Right cardiac atrium (tissue), 5 donors: Measurements from ENCODE around the gene HRH2. TPM values are rescaled to one million over a fixed set of nuclear protein-coding genes. Genes with fewer than 3 reads are reported as not detected.
A peak's percentile ranks its signal among the peaks of the same experiment; 100 is the strongest.

Experiments
- ATAC-seq, 2 donors: fragments of 200-7000 bp; cut with Tn5 transposase; one replicate each; pipeline versions ENCODE4 v1.8.0 to v1.9.1; 2020; ENCODE audit warnings: moderate library complexity in 2 of 2, mild to moderate bottlenecking in 1 of 2
- DNase-seq, 3 donors: peaks; one replicate each; pipeline ENCODE4 v3.0.0-alpha.2; 2020
- H3K27ac ChIP-seq: one replicate; pipeline ENCODE4 v1.5.1; 2013; ENCODE audit warnings: mild to moderate bottlenecking, low read length, control low read depth, moderate library complexity
- H3K27me3 ChIP-seq: one replicate; pipeline ENCODE4 v1.6.1; 2013; ENCODE audit not compliant: control insufficient read depth, insufficient read depth
- H3K4me1 ChIP-seq: one replicate; pipeline ENCODE4 v1.6.1; 2013; ENCODE audit warnings: low read length; ENCODE audit not compliant: control insufficient read depth, insufficient read depth
- H3K4me3 ChIP-seq: one replicate; pipeline ENCODE4 v1.5.1; 2013; ENCODE audit warnings: low read length, control low read depth
- H3K9me3 ChIP-seq: one replicate; pipeline ENCODE4 v1.6.1; 2013; ENCODE audit warnings: low read length; ENCODE audit not compliant: control insufficient read depth
- WGBS: extraction: QIAGEN DNeasy Blood & Tissue Kit; methylation state at CpG from one replicate; pipeline ENCODE4 v1.1.7; 2013; 5-methylcytosine and 5-hydroxymethylcytosine counted together
- intact Hi-C, 4 donors: fragments of 100-400 bp; cut with DNase I; formaldehyde crosslinking; loops; one replicate each; pipeline versions ENCODE4 v1.11.0 to v1.14.0; 2022 to 2023
- polyA plus RNA-seq: library from polyadenylated mRNA; stranded (reverse); fragments of 200-250 nt; gene quantifications from one replicate; pipeline ENCODE4 v1.2.3, GENCODE V29; 2013
- total RNA-seq, 4 donors: library from RNA; stranded (reverse); fragmentation: NEBNext Ultra II Directional; extraction: Animal tissue kit (Norgen Biotek cat#: 25700); gene quantifications; one replicate each; pipeline ENCODE4 v1.2.1, GENCODE V29; 2021
- donor health status: healthy with polysubstance abuse.
- donor health status: DM: no; HTN: yes; CAD: no.
- donor health status: DM: no; HTN: no; CAD: no.
- donor health status: DM: no; HTN: yes; CAD: no; lungs with severe emphysema.
- donor health status: DM: yes; HTN: yes; CAD: no.

Gene HRH2
- total and polyA plus RNA-seq, 5 donors: 18.6 to 37.5 (median 31.2) TPM

DNA sequence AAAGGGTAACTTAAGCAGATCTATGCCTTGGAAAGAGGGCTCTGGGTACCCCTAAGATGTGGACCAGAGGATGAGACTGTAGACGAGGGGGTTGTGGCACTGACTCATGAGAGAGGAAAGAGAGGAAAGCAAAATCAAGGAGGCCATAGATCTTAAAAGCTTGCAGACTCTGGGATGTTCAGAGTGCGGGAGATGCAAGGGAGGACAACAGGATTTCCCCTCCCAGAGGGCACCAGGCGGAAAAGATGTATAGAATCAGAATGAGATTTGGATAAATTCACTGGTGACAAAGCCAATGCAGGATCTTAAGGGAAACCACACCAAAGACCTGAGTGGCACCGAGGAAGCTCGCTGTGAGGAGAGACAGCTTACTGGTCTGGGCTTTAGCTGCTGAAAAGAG, 27.1 kb downstream of the HRH2 start:
- ATAC-seq: no peak
- H3K4me1 ChIP-seq: peaks cover 8% of the 10 kb centered on the region
- no peak overlapping the region for H3K27ac ChIP-seq
- no peaks in the 10 kb centered on the region for H3K27me3 ChIP-seq
- no peak overlapping the region for H3K4me3 ChIP-seq
- no peak for DNase-seq
- H3K9me3 ChIP-seq: no peaks in the 10 kb centered on the region
- 88% methylated on average over 5 of the region's 5 CpGs for WGBS
- intact Hi-C loops: no loop called here

GRCh38 chr5:175685701-175686350, 28.0 kb downstream of the HRH2 start:
- DNase-seq (peak in 1 of 3 donors; percentile 18), ATAC-seq (no peak)
- intact Hi-C loops: no loop called here
- no peaks in the 10 kb centered on the region for H3K27me3 ChIP-seq
- H3K4me1 ChIP-seq: peaks cover 8% of the 10 kb centered on the region
- no peak overlapping the region for H3K4me3 ChIP-seq
- 95% methylated on average over 12 of the region's 12 CpGs for WGBS
- H3K27ac ChIP-seq: no peak overlapping the region
- no peaks in the 10 kb centered on the region for H3K9me3 ChIP-seq

GRCh38 chr5:175686396-175686795, 28.5 kb downstream of the HRH2 start:
- DNase-seq: peak in 1 of 3 donors; percentile 25
- Histone ChIP-seq H3K9me3 (no peaks in the 10 kb centered on the region), H3K4me3 (no peak overlapping the region), H3K4me1 (peaks cover 8% of the 10 kb centered on the region), H3K27ac (peak overlapping the region; percentile 33), H3K27me3 (no peaks in the 10 kb centered on the region)
- intact Hi-C loops: no loop called here
- no peak for ATAC-seq
- 74% methylated on average over 6 of the region's 6 CpGs for WGBS

GRCh38 chr5:175686826-175687225, 29.0 kb downstream of the HRH2 start:
- Histone ChIP-seq H3K27ac (peak overlapping the region; percentile 33), H3K4me3 (no peak overlapping the region), H3K9me3 (no peaks in the 10 kb centered on the region), H3K27me3 (no peaks in the 10 kb centered on the region), H3K4me1 (peaks cover 8% of the 10 kb centered on the region)
- DNase-seq (no peak), ATAC-seq (no peak)
- intact Hi-C loops: no loop called here
- WGBS: 56% methylated on average over 9 of the region's 9 CpGs

- no peaks in the 10 kb centered on the region for H3K9me3 ChIP-seq
- intact Hi-C loops: no loop called here
- peaks cover 7% of the 10 kb centered on the region for H3K4me1 ChIP-seq
- DNase-seq (peak; percentile 76 to 92 (median 88)), ATAC-seq (peak; percentile 83 to 92)
- no peaks in the 10 kb centered on the region for H3K27me3 ChIP-seq
- no peak overlapping the region for H3K4me3 ChIP-seq
- H3K27ac ChIP-seq: peak overlapping the region; percentile 60
- 30% methylated on average over 14 of the region's 14 CpGs for WGBS
Observed at GRCh38 chr5:175687231-175687701, 29.4 kb downstream of the HRH2 start.

DNA sequence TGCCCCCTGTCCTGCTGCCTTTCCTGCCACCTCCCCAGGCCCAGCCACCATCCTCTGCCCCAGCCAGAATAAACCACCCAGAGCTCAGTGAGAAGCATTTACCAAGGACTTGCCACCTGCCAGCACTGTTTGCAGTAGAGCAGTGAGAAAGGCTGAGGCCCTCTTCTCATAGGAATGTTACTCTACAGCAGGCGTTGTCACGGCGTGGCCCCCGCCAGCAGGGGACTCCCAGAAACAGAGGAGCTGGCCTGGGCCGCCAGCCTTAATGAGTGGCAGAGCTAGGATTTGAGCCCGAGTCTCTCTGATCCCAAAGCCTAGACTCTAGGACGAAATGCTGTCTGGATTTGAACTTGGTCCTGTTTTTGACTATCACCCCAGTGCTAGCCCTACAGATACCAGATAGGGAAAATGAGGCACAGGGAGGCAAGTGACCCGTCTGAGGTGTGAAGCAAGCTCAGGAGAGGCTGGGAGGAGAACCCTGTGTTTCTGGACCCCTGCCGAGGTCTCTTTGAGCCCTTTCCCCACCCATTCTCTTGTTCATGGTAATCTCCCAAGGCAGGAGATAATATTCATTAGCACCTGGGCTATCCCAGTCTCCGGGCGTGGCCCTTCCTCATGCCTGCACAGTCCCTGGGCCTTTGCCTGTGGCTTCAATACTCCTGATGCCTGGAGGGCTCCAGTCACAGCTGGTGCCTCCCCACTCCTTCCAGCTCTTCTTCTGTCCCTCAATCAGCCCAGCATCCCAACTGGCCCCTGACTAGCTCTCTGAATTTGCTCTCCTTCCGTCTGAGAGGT, 30.7 kb downstream of the HRH2 start:
- intact Hi-C loops: no loop called here
- Histone ChIP-seq H3K9me3 (no peaks in the 10 kb centered on the region), H3K27me3 (no peaks in the 10 kb centered on the region), H3K4me3 (no peak overlapping the region), H3K27ac (peak overlapping the region; percentile 60), H3K4me1 (peaks cover 11% of the 10 kb centered on the region)
- whole genome bisulfite sequencing: 62% methylated on average over 12 of the region's 12 CpGs
- ATAC-seq (no peak), DNase-seq (peak in 1 of 3 donors; percentile 45)

- DNase-seq (peak in 2 of 3 donors; percentile 61 to 63), ATAC-seq (peak; percentile 23 to 73)
- H3K4me3 ChIP-seq: no peak overlapping the region
- 44% methylated on average over 9 of the region's 9 CpGs for WGBS
- no peaks in the 10 kb centered on the region for H3K9me3 ChIP-seq
- H3K27ac ChIP-seq: peak overlapping the region; percentile 45
- intact Hi-C loops: no loop called here
- peaks cover 11% of the 10 kb centered on the region for H3K4me1 ChIP-seq
- H3K27me3 ChIP-seq: no peaks in the 10 kb centered on the region
Observed at GRCh38 chr5:175689147-175689991, 31.5 kb downstream of the HRH2 start.

GRCh38 chr5:175690025-175690424, 32.2 kb downstream of the HRH2 start:
- Histone ChIP-seq H3K4me3 (no peak overlapping the region), H3K27me3 (no peaks in the 10 kb centered on the region), H3K9me3 (no peaks in the 10 kb centered on the region), H3K27ac (no peak overlapping the region), H3K4me1 (peaks cover 11% of the 10 kb centered on the region)
- ATAC-seq (no peak), DNase-seq (peak in 1 of 3 donors; percentile 18)
- WGBS: 66% methylated on average over 5 of the region's 5 CpGs
- intact Hi-C loops: no loop called here

DNA sequence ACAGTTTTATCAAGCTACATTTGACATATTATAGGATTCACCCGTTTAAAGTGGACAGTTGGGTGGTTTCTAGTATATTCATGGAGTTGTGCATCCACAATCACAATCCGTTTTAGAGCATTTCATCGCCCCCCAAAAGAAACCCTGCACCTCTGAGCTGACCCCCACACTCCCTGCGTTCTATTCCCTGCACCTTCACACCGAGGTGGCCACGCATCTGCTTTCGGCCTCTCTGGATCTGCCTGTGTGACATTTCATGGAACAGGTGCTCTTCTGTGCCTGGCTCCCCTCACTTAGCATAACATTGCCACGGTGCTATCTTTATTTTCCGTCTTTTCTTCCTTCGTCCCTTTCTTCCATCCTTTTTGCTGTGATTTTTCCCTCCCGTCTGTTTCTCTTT, 32.7 kb downstream of the HRH2 start:
- ATAC-seq (no peak), DNase-seq (no peak)
- no peaks in the 10 kb centered on the region for H3K9me3 ChIP-seq
- no peak overlapping the region for H3K27ac ChIP-seq
- H3K27me3 ChIP-seq: no peaks in the 10 kb centered on the region
- H3K4me3 ChIP-seq: no peak overlapping the region
- H3K4me1 ChIP-seq: peaks cover 11% of the 10 kb centered on the region
- intact Hi-C loops: no loop called here
- WGBS: 85% methylated on average over 11 of the region's 11 CpGs

- Histone ChIP-seq H3K27me3 (no peaks in the 10 kb centered on the region), H3K4me3 (no peak overlapping the region), H3K4me1 (peaks cover 7% of the 10 kb centered on the region), H3K9me3 (no peaks in the 10 kb centered on the region), H3K27ac (no peak overlapping the region)
- no peak for DNase-seq
- WGBS: 76% methylated on average over 5 of the region's 5 CpGs
- ATAC-seq: no peak
- intact Hi-C loops: no loop called here
Observed at GRCh38 chr5:175691761-175692160, 33.9 kb downstream of the HRH2 start.
